AG04449 (cell line): ENCODE results near the gene ORC1.

ENCODE experiments used
- CTCF ChIA-PET: fragments of 350-600 bp; formaldehyde crosslinking; extraction: SDS; loops from one replicate; lab custom pipeline; 2021; ENCODE audit warnings: antibody characterized with exemption; lab: Yijun Ruan, JAX
- POLR2A ChIA-PET: fragments of 400-600, 350-600 bp; formaldehyde crosslinking; extraction: SDS; loops from one replicate; lab custom pipeline; 2020; ENCODE audit warnings: antibody characterized with exemption, inconsistent platforms; lab: Yijun Ruan, JAX
- DNase-seq: peaks from one replicate; pipeline ENCODE4 v3.0.0-alpha.2; 2010; ENCODE audit warnings: low read depth, low spot score
- H3K4me3 ChIP-seq: 2 replicates; pipeline ENCODE4 v1.5.1; 2011; ENCODE audit warnings: low read depth, mild to moderate bottlenecking, control low read depth, low read length
- TF ChIP-seq, protein P1 (sequence below): IDR thresholded peaks from one replicate; pipeline ENCODE4 v1.5.1; 2011; ENCODE audit warnings: mild to moderate bottlenecking, moderate library complexity, low read length, control low read depth, inconsistent platforms; ENCODE audit not compliant: insufficient read depth; ENCODE audit errors: missing control alignments

The ORC1 gene

DNA sequence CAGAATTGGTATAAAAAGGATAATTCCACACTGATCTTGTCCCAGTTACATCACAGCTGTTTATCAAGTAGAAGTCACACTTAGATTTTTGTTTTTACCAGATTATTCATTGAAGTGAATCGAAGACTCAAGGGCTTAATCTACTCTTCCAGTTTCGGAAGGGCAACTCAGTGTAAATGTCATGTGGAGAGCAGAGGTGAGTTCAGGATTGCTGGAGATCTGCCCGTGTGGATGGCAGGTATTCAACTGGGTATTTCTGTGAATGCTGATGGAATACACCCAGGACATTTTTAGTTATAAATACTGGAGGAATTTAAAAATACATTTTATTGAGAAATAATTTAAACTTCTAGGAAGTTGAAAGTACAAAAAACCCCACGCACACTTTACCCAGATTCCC, 57.6 kb downstream of the ORC1 start:
- TF ChIP-seq, protein P1, sequence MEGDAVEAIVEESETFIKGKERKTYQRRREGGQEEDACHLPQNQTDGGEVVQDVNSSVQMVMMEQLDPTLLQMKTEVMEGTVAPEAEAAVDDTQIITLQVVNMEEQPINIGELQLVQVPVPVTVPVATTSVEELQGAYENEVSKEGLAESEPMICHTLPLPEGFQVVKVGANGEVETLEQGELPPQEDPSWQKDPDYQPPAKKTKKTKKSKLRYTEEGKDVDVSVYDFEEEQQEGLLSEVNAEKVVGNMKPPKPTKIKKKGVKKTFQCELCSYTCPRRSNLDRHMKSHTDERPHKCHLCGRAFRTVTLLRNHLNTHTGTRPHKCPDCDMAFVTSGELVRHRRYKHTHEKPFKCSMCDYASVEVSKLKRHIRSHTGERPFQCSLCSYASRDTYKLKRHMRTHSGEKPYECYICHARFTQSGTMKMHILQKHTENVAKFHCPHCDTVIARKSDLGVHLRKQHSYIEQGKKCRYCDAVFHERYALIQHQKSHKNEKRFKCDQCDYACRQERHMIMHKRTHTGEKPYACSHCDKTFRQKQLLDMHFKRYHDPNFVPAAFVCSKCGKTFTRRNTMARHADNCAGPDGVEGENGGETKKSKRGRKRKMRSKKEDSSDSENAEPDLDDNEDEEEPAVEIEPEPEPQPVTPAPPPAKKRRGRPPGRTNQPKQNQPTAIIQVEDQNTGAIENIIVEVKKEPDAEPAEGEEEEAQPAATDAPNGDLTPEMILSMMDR, result no peak
- ChIA-PET POLR2A (no interaction called here), CTCF (interaction anchor here (2.4 kb wide), 1 partner anchor 18 kb away, joined by 5 read pairs; no protein-coding TSS in a partner anchor)
- no peak overlapping the region for H3K4me3 ChIP-seq
- no peak for DNase-seq

DNA sequence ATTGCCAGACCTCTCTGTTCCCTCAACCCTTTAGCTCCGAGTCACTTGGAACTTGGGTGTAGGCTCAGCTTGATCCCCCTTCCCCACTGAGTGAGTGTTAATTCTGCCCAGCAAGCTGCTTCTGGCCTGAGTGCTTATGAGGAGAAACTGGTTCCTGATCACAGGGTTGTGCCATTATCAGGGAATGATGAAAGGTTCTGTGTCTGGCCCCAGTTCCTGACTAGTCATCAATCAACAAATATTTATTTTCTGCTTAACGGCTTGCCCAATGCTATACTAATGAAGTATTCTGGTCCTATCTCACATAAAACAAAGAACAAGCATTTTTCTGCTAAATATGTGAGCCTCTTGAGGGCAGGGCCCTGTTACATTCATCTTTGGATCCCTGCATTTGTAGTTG, 59.0 kb downstream of the ORC1 start:
- CTCF ChIA-PET, result interaction anchor here (1.0 to 1.3 kb wide), 2 partner anchors 49 to 215 kb away, joined by 3 to 6 read pairs; no protein-coding TSS in a partner anchor
- no peak overlapping the region for H3K4me3 ChIP-seq
- POLR2A ChIA-PET, result no interaction called here
- DNase-seq, result no peak
- TF ChIP-seq, protein P1, result no peak

DNA sequence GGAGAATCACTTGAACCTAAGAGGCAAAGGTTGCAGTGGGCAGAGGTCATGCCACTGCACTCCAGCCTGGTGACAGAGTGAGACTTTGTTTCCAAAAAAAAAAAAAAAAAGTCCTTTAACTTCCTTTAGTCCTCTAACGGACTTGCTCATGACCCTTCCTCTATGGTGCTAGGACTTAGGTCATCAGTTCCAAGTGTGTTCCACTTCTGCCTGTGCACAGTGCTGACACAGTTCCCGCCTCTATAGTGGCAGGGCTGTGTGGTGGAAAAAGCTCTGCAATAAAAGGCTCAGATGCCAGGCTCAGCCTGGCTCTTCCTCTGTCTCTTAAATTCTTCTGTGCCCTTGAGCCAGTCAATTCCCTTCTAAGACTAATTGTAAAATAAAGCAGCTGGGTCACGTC, 60.2 kb downstream of the ORC1 start:
- no peak for DNase-seq
- CTCF ChIA-PET, result interaction anchor here (0.7 to 1.3 kb wide), 2 partner anchors 47 to 216 kb away, joined by 4 to 6 read pairs; no protein-coding TSS in a partner anchor
- no peak overlapping the region for H3K4me3 ChIP-seq
- POLR2A ChIA-PET, result no interaction called here
- TF ChIP-seq, protein P1, result no peak

- no peak overlapping the region for H3K4me3 ChIP-seq
- POLR2A ChIA-PET, result no interaction called here
- CTCF ChIA-PET, result interaction anchor here (1.2 to 2.0 kb wide), 3 partner anchors 10 to 214 kb away, joined by 4 to 8 read pairs (median 6); no protein-coding TSS in a partner anchor
- TF ChIP-seq, protein P1, result no peak
- DNase-seq, result no peak
These were observed 62.5 kb downstream of the ORC1 start for GRCh38 chr1:52341655-52342260.

- ChIA-PET POLR2A (no interaction called here), CTCF (no interaction called here)
- H3K4me3 ChIP-seq, result no peak overlapping the region
- no peak for DNase-seq
- TF ChIP-seq, protein P1, result no peak
These were observed 66.8 kb downstream of the ORC1 start for GRCh38 chr1:52337439-52337838.

DNA sequence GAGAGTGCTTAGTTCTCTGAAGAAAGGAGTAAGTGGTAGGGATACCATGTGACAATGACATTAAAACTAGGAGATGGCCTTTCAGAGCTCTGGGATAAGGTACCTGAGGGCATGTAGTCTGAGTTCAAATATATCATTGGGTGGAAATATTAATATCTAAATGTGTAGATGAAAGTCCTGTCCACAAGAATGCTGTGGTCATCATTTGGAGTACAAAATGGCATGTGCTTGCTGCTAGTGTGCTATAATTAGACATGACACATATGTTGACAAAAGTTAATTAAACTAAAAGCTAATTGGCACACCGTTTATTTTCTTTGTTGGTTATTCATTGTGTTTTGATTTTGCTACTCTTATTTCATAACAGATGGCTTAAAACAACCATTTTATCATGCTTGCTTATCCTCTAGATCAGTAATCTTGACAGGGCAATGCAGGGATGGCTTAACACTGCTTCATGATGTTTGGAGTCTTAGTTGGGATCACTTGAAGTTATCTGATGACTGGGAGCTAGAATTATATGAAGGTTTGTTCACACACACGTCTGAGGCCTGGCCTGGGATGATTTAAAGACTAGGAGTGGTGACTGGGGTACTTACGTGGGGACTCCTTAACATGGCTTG, 69.2 kb downstream of the ORC1 start:
- no peak overlapping the region for H3K4me3 ChIP-seq
- DNase-seq, result no peak
- TF ChIP-seq, protein P1, result no peak
- ChIA-PET CTCF (interaction anchor here (1.0 to 1.2 kb wide), 2 partner anchors 13 to 14 kb away, joined by 3 to 6 read pairs; no protein-coding TSS in a partner anchor), POLR2A (no interaction called here)
